ENCODE measurements around the gene HSPA4. TPM values are rescaled to one million over a fixed set of nuclear protein-coding genes. Genes with fewer than 3 reads are reported as not detected.
A peak's percentile ranks its signal among the peaks of the same experiment; 100 is the strongest.
"Not testable (repeated sequence)": the region's sequence is repeated elsewhere in the genome, so short reads cannot be mapped to it uniquely, and the experiment has no call there.

HSPA4 gene
- 78.0 TPM for polyA plus RNA-seq (ENCODE audit: insufficient read length)

DNA sequence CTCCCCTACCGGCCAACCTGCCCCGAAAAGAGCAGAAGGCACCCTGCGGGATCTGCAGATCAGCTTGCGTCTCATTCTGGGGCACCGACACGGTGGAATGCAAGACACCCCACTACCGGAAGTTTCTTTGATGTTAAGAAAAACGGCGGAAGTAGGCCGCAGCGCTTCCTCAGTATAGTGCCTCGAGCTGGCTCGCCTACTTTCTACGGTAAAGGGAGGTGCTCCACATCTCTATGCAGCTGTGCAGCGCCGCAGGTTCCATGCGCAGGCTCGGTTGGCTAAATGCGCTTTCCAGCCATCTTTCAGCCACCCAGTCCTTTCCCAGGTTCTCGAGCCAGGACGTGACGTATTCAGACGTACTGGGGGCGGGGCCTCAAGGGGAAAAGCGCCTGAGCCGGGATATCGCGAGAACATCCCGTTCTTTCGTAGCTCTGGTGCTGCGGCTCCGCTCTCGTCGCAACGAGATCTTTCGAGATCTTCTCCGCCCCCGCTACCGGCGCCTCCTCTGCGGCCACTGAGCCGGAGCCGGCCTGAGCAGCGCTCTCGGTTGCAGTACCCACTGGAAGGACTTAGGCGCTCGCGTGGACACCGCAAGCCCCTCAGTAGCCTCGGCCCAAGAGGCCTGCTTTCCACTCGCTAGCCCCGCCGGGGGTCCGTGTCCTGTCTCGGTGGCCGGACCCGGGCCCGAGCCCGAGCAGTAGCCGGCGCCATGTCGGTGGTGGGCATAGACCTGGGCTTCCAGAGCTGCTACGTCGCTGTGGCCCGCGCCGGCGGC lies at the start of gene HSPA4:
Gene HSPA4, plus strand, starts transcription at position 472 of the 775 bp plus-strand sequence. Its CDS starts 238 bp downstream, at position 710.
- DNase-seq (ENCODE audit: low read depth): peak; percentile 98

DNA sequence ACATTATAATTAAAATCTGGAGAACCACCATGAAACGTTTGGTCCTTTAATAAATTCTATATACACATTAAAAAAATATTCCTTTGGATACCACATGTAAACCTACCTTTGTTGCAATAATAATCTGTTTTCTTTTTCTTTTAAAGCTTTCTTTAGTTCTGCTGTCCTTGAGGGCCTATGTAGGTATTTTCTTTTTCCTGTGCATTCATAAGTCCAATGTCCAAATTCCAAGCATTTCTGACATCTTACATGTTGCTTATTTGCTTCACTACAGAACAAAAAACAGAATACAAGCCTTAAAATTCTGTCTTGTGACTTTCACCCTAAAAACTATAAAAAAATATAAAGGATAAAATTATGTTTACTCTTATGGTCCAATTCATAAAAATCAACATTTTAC lies 45.2 kb upstream of the HSPA4 start:
- DNase-seq (ENCODE audit: low read depth): no peak

DNA sequence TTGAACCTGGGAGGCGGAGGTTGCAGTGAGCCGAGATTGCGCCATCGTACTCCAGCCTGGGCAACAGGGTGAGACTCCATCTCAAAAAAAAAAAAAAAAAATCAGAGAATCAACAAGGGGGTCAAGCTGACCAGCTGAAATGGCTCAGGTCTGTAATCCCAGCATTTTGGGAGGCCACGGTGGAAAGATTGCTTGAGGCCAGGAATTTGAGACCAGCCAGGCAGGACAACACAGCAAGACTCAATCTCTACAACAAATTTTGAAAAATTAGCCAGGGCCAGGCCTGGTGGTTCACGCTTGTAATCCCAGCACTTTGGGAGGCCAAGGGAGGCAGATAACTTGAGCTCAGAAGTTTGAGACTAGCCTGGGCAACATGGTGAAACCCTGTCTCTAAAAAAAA lies 43.4 kb upstream of the HSPA4 start:
- not testable (repeated sequence) for DNase-seq (ENCODE audit: low read depth)

DNA sequence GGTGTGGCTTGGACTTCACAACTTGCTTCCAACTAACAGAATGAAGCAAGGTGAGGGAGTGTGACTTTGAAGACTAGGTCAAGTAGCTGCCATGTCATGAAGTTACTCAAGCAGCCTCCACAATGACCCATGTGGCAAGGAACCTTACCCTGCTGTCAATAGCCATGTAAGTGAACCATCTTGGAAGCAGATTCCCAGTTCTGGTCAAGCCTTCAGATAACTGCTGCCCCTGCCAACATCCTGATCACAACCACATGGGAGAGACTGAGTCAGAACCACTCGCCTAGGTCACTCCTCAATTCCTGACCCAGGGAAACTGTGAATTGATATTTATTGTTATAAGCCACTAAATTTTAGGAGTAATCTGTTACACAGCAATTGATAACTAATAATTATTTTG lies 36.3 kb upstream of the HSPA4 start:
- no peak for DNase-seq (ENCODE audit: low read depth)

DNA sequence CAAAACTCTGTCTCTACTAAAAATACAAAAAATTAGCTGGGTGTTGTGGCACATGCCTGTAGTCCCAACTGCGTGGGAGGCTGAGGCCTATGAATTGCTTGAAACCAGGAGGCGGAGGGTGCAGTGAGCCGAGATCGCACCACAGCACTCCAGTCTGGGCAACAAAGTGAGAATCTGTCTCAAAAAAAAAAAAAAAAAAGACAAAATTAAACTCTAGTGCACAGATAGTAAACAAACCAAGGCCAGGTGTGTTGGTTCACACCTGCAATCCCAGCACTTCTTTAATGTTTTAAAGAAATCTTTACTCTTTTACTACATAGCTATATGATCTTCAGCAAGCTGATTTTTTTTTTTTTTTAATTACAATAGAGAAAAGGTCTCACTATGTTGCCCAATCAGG lies 33.8 kb upstream of the HSPA4 start:
- DNase-seq (ENCODE audit: low read depth): no peak

DNA sequence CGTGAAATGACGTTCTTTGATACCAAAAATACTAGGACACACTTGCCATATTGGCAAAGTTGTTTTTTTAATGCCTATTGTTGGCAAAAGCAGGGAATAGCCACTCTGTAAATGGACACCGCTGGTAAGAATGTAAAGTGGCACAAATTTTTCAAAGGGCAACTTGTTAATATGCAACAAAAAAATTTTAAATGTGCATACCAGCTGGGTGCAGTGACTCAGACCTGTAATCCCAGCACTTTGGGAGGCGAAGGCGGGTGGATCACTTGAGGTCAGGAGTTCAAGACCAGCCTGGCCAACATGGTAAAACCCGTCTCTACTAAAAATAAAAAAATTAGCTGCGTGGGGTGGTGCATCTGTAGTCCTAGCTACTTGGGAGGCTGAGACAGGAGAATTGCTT lies 32.3 kb upstream of the HSPA4 start:
- DNase-seq (ENCODE audit: low read depth): not testable (repeated sequence)

DNA sequence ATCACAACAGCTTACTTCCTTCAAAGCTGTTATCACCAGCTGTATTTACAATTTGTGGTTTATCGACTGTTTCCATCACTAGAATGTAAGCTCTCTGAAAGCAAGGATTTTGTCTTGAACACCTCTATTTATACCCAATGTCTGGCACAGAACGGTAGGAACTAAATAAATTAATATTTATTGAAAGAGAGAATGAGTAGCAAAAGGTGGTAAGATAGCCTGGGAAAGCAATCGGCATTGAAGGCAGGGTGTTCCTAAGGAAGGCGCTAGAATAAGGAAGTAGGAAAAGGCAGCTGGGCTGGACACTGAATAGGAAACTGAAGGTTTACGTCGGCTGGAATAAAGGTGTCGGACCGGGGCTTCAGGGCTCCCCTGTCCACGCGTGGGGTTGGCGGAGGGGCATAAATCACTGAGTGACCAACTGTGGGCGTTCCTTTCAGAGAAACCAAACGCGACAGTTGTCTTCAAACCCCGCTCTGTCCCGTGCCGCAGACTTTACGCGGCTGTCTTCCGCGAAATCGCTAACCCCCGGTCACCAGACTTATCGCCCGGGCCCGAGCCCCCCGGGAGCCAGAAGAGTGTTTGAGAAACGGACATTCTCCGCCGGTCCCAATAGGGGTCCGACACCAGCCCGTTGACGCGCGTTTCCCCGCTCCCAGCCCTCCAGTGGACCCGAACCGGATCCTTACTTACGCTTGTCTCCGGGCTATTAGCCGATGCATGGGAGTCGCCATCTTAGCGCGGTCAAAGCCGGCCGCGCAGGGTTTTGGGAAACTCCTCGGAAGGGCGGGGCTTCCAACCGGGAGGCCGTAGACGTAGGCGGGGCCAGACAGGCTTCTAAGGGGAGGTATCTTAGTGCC lies 25.8 kb upstream of the HSPA4 start, which contains the start of gene ZCCHC10:
Gene ZCCHC10, minus strand, starts transcription at position 746 of the 860 bp plus-strand sequence. Its CDS starts 12 bp downstream, at position 734.
- peak; percentile 87 for DNase-seq (ENCODE audit: low read depth)

DNA sequence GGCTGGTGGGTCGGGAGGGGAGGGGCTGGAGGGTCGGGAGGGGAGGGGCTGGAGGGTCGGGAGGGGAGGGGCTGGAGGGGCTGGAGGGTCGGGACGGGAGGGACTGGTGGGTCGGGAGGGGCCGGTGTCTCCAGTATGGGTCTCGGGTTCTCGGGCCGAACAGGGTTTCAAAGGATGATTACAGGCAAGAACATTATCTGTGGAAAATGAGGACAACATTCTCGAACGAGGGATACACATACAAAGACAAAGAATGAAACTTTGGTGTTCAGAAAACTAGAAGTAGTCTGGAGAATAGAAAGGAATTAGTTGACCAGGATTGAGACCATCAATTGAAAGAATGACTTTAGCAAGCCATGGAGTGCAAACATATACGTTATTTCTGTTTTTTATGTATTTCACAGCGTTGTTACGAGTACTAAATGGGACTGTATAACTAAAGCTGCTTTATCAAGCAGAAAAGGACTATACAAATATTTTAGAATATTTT lies 25.1 kb upstream of the HSPA4 start:
- DNase-seq (ENCODE audit: low read depth): no peak

DNA sequence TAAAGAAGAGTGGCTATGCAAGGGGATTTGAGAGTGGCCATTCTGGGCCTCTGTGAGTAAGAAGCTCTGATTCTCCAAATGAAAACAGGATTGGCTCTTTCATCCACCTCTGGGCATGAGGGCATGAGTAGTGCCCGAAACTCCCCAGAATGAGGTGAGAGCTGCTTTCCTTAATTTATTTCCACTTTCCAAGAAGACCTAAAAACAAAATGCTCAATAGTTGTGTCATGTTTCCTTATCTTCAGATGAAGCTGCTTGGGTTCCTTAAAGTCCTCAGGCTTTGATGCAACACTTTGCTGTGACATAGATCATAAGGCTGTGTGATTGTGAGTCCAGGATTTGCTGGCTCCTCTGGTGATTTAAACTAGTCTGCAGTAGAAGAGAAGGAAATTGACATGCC lies 22.4 kb upstream of the HSPA4 start:
- DNase-seq (ENCODE audit: low read depth): no peak

DNA sequence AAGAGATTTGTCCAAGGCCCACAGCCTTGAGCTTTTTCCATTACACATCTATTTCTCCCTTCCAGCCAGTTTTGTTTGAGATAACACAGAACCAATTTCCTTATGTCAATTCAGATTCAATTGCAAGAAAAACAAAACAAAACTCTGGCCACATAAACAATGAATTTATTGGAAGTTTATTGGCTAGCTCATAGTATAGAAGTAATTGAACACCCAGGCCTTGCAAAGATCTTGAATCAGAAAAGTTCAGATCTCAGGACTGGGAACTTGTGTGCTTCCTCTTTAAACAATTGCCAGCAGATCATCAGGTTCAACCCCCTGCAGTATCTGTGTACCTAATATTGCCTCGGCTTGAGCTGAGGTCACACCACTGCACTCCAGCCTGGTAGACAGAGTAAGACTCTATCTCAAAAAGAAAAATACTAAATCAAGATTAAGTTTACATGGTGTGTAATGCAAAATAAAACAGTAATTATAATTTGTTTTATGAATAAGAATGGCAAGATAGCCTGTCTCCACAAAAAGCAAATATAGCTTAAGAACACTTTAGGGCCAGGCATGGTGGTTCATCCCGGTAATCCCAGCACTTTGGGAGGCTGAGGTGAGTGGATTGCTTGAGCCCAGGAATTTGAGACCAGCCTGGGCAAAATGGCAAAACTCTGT lies 21.3 kb upstream of the HSPA4 start:
- DNase-seq (ENCODE audit: low read depth): no peak

DNA sequence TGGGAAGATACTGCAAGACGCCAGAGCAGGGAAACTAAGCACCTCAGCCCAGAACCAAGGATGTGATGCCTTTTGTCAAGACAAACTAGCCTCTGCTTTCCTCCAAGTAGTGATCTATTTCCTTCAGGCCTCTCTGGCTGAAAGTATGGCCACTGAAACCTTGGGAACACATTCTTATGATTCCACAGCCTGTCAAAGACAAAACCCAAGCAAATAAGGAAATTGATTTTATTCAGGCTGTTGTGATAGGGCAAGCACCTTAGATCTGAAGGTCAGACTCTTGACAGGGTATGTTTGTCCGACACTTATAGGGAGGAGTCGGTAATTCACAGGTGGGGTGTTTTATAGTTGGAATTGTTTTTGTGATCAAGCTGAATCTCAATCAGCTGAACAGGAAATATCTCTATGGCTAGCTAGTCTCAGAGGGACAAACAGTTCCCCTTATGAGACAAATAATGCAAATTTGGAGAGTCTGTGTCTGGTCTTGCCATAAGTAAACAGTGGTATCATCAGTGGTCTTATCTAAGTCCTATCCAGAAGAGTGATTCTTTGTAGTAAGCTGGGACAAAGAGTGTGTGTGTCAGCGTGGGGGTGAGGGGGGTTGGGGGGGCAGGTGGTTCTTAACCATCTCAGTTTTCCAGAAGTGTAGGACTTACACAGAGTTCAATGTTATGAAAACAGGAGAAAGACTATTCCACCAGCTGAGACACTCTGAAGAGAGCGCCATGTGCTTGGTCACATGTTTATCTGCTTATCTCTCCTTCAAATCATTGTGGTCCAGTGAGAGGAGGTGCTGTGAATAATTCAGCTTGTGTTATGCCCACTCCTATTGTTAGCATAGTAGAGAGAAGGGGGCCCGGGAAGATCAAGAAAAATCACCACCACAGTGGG lies 18.7 kb upstream of the HSPA4 start:
- no peak for DNase-seq (ENCODE audit: low read depth)

DNA sequence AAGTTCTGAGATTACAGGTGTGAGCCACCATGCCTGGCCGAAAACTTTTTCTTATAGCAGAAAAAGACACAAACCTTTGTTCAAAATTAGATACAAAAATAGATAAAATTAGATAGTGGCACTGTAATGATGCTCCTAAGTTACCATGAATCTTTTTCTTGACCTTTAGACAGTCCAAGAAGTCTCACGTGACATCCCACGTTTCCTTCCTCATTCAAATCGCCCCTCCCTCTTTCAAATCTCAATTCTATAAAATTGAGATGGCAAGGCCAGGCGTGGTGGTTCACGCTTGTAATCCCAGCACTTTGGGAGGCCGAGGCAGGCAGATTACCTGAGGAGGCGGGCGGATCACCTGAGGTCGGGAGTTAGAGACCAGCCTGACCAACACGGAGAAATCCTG lies 17.7 kb upstream of the HSPA4 start:
- no peak for DNase-seq (ENCODE audit: low read depth)

DNA sequence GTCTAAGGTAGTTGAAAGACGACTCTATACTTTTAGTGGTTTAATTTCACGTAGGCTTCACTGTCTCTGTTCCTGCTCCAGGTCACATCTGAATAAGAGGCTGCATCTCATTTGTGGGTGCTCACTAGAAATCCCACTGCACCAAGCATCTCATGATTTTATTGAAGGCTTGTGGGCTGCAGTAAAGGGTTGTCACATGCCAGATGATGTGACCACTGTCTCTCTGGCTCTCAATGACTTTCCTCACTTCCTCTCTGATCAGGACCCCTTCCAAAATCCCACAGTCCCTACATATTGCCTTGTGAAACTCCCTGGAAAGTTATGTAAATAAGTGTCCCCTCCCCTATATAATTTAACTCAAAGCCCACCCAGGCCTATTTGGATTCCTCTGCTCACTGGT lies 16.6 kb upstream of the HSPA4 start:
- DNase-seq (ENCODE audit: low read depth): no peak

DNA sequence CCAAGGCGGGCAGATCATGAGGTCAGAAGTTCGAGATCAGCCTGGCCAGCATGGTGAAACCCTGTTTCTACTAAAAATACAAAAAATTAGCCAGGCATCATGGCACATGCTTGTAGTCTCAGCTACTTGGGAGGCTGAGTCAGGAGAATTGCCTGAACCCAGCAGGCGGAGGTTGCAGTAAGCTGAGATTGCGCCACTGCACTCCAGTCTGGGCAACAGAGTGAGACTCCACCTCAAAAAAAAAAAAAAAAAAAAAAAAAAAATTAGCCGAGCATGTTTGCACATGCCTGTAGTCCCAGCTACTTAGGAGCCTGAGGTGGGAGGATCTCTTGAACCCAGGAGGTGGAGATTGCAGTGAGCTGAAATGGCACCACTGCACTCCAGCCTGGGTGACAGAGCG lies 15.1 kb upstream of the HSPA4 start:
- not testable (repeated sequence) for DNase-seq (ENCODE audit: low read depth)

DNA sequence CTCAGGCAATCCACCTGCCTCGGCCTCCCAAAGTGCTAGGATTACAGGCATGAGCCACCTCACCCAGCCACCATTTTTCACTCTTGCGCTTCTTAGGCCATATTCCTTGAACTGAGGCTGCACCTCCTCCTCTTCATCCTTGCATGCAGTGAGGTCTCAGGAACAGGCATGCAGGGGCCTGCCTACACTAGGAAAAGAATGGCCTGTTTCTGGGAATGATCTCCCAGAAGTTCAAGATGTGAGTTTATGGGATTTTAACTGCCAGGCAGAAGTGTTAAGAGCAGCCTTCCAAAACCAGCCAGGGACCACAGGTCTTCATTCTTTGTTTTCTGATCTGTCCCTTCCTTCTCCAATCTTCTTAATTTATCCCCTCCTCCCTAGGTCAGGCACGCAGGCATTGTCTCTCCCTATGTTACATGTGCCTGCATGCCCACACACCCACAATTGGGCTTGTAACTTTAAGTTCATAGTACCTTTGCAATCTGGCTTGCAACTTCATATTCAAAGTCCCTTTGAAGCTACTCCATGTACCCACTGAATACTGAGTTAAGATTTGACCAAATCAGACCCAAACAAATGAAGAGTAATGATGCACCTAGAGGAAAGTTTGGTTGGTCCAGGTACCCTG lies 10.5 kb upstream of the HSPA4 start:
- DNase-seq (ENCODE audit: low read depth): no peak

DNA sequence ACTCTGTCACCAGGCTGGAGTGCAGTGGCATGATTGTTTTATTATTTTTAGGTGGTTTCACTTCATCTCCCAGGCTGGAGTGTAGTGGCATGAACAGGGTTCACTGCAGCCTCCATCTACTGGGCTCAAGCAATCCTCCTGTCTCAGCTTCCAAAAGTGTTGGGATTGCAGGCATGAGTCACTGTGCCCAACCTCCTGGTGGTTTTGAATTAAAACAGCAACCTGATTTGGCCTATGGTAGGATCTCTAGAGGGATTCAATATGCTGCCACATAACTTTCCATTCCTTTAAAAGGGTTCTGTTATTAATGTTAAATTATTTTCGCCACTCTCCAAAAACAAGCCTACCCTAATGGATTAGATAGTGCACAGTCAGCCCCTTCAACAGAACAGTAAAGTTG lies 9.9 kb upstream of the HSPA4 start:
- DNase-seq (ENCODE audit: low read depth): no peak

DNA sequence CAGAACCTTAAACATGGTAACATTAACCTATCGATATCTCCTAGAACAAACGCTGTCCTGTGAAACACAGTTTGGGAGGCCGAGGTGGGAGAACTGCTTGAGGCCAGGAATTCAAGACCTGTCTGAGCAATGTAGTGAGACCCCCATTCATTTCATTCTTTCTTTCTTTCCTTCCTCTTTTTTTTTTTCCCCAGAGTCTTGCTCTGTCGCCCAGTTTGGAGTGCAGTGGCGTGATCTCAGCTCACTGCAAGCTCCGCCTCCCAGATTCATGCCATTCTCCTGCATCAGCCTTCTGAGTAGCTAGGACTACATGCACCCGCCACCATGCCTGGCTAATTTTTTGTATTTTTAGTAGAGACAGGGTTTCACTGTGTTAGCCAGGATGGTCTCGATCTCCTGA lies 5.3 kb upstream of the HSPA4 start:
- not testable (repeated sequence) for DNase-seq (ENCODE audit: low read depth)

DNA sequence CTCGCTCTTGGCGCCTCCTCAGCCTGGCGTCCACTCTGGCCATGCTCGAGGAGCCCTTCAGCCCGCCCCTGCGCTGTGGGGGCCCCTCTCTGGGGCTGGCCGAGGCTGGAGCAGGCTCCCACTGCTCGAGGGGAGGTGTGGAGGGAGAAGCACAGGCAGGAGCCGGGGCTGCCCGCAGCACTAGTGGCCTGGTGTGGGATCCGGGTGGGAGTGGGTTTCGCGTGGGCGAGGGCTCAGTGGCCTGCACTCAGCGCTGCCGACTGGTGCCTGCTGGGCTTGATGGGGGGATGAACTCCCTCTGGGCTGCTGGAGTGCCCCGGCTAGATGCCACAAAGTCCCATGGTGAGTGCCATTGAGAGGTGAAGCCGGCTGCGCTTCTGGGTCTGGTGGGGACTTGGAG lies 4.4 kb upstream of the HSPA4 start:
- no peak for DNase-seq (ENCODE audit: low read depth)

DNA sequence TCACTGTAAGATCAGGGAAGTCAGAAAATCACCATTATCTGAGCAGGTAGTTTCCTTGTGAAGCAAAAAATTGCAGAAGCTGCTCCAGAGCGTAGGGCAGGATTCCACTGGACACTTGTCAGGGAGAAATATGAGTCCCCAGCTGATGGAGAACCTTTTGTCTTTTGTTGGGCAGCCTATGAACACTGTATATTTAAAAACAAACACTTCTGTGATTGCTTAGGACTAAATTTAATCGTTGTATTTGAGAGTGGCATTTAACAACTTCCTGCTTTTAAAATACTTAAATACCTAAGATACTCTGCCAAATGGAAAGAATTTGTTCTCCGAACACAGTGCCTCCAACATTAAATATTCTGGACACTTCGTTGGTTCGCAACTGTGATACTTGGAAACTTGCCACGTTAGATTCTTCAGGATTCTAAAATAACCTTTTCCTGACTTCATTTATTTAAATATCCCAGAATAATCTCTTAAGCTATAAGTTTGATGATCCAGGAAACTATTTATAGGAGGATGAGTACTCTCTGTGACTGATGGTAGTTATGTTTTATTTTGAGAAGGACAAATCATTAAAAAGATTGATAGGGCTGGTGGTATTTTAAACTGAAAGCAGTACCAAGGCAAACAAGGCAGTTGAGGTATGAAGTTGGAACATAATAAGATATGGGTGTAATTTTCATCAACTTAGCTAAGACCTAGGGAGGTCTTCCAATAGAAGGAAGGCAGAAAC lies 2.7 kb upstream of the HSPA4 start:
- no peak for DNase-seq (ENCODE audit: low read depth)

DNA sequence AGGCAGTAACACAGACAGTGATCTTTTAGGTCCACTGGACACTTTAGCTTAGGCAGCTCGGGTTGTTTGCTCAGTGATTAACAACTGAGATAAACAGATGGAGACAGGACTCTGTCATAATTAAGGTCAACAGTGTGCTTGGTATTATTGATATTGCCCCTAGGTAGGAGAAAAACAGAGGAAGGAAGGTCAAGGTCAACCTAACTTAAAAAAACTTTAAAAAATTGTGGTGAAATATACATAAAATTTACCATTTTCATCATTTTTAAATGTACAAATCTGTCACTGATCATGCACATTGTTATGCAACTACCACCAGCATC lies 2.1 kb upstream of the HSPA4 start:
- no peak for DNase-seq (ENCODE audit: low read depth)

Data from forelimb muscle (tissue), 1 donor.